Measurements from ENCODE around the gene IQSEC1. TPM values are rescaled to one million over a fixed set of nuclear protein-coding genes. Genes with fewer than 3 reads are reported as not detected.

The IQSEC1 gene
- total RNA-seq, 4 donors from 2014 or later = 33.6 to 72.0 (median 55.9) TPM

GRCh38 chr3:13047296-13048165, 25.7 kb downstream of the IQSEC1 start:
- TF ChIP-seq CTCF (IDR thresholded peaks at IDR 0.05) = no peak
- no peak for DNase-seq (ENCODE audit: low spot score)
- ATAC-seq (ENCODE audit: low FRiP score) = no peak

DNA sequence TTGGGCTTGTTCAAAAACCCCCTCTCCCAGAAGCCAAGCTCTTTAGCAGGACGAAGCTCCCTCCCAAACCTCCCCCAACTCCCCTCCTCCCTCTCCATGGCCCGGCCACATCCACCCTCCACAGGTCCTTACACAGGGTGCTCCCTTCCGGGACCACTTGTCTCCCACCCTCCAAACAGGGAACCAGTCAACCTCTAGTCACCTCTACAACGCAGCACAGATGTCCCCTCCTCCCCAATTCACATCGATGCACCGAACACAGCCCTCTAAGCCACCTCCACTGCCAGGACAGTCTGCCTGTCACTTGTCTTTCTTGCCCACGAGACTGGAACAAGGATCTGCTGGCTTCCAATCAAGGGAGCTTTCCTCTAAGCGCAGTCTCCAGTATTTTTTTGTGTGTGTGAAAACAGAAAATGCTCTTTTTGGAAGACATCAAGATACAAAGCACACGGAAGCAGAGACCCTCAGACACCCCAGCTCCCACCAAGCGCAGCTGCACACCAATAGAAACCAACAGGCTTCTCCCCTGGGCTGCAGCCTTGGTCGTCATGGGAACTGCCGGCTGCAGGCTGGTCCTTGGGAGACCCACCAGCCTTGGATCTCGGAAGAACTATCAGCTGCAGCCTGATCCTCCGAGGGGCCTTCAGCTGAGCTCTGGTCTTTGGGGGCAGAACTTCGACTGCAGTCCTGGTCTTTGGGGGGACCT, 26.5 kb downstream of the IQSEC1 start:
- TF ChIP-seq CTCF (IDR thresholded peaks at IDR 0.05) = no peak
- no peak for DNase-seq (ENCODE audit: low spot score)
- ATAC-seq (ENCODE audit: low FRiP score) = no peak

DNA sequence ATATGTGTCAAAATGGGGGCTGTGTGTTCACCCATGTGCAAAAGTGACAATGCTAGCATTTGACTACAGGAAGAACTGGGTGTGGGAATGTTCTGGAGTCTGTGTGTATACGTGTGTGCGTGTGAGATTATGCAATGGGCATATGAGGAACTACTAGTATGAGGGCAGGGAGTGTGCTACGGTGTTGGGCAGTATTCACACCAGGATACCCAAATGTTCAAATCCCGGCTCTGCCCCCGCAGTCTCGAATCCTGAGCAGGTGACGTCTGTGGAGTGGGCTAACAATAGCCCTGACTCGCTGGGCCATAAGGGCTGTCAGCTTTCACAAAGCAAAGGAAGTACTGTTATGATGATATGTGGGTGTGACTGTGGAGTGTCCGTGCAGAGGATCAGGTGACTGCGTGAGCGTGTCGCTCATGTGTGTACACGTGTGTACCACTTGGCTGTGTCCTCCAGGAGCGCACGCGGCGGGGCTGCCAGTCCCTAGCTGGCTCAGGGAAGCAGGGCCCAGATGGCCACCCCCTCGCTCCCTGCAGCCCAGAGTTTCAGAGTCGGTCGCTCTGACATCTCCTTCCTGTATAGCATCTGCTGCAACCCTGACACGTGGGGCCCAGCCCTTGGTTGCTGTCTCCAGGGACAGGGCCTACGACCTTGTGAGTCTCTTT, 27.2 kb downstream of the IQSEC1 start:
- DNase-seq (ENCODE audit: low spot score) (no peak), ATAC-seq (ENCODE audit: low FRiP score) (no peak)
- no peak for TF ChIP-seq CTCF (IDR thresholded peaks at IDR 0.05)

DNA sequence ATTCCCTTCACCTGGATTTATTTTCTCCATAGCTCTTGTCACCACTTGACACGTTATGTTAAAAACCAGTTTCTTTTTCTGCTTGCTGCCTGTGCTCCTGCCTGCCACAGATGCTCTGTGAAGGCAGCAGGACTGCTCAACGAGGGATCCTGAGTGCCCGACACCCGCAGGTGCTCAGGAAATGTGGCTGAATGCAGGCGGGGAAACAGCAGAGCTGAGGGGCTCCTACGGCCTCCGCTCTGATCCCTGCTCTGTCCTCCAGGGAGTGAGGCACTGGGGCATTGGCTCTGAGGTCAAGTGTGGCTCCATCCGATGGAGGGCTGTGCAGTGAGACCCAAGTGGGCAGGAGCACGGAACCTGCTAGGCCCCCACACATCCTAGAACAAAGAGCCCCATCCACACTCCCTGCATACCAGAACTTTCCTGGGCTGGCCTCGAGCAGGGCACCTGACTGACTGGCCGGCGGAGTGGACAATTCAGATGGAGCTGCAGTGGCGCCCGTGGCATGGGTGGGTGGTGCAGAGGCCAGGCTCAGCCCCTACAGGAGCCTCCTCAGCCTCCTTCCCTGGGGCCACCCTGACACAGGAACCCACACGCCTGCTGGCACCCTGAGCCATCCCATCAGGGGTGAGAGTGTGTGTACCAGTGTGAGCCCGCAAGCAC, 27.9 kb downstream of the IQSEC1 start:
- no peak for TF ChIP-seq CTCF (IDR thresholded peaks at IDR 0.05)
- no peak for ATAC-seq (ENCODE audit: low FRiP score)
- no peak for DNase-seq (ENCODE audit: low spot score)

GRCh38 chr3:13044496-13045240, 28.6 kb downstream of the IQSEC1 start:
- no peak for TF ChIP-seq CTCF (IDR thresholded peaks at IDR 0.05)
- ATAC-seq (ENCODE audit: low FRiP score) (no peak), DNase-seq (ENCODE audit: low spot score) (no peak)

- no peak for TF ChIP-seq CTCF (IDR thresholded peaks at IDR 0.05)
- ATAC-seq (ENCODE audit: low FRiP score) (no peak), DNase-seq (ENCODE audit: low spot score) (no peak)
Measured at GRCh38 chr3:13043656-13044055, 29.6 kb downstream of the IQSEC1 start.

Measured in omental fat pad (tissue), 4 donors.